ENCODE data around the gene SEMA3C. TPM values are rescaled to one million over a fixed set of nuclear protein-coding genes. Genes with fewer than 3 reads are reported as not detected.

The SEMA3C gene
- total RNA-seq, 1 donor from 2014 or later = 0.85 TPM

- no peak for DNase-seq
Observed at GRCh38 chr7:80924090-80924489, 5.2 kb upstream of the SEMA3C start.

- DNase-seq = no peak
Observed at GRCh38 chr7:80923211-80923612, 4.4 kb upstream of the SEMA3C start.

GRCh38 chr7:80922253-80923049 lies 3.6 kb upstream of the SEMA3C start:
- DNase-seq = no peak

- DNase-seq = no peak
Observed at GRCh38 chr7:80921130-80921529, 2.3 kb upstream of the SEMA3C start.

GRCh38 chr7:80918399-80918798 lies 452 bp downstream of the SEMA3C start:
- peak; percentile 27 for DNase-seq

GRCh38 chr7:80916770-80917741 lies 1.8 kb downstream of the SEMA3C start:
- DNase-seq = peak; percentile 56

- no peak for DNase-seq
Observed at GRCh38 chr7:80910228-80910627, 8.6 kb downstream of the SEMA3C start.

- no peak for DNase-seq
Observed at GRCh38 chr7:80908360-80908797, 10.5 kb downstream of the SEMA3C start.

- no peak for DNase-seq
Observed at GRCh38 chr7:80907612-80908011, 11.2 kb downstream of the SEMA3C start.

GRCh38 chr7:80907141-80907601 lies 11.7 kb downstream of the SEMA3C start:
- no peak for DNase-seq

- DNase-seq = no peak
Observed at GRCh38 chr7:80905334-80905733, 13.5 kb downstream of the SEMA3C start.

- DNase-seq = no peak
Observed at GRCh38 chr7:80902716-80903308, 16.0 kb downstream of the SEMA3C start.

- no peak for DNase-seq
Observed at GRCh38 chr7:80902019-80902418, 16.8 kb downstream of the SEMA3C start.

- DNase-seq = peak; percentile 51
Observed at GRCh38 chr7:80900583-80901576, 18.0 kb downstream of the SEMA3C start.

GRCh38 chr7:80896906-80897598 lies 21.8 kb downstream of the SEMA3C start:
- no peak for DNase-seq

- no peak for DNase-seq
Observed at GRCh38 chr7:80895056-80895455, 23.8 kb downstream of the SEMA3C start.

- no peak for DNase-seq
Observed at GRCh38 chr7:80891259-80891544, 27.6 kb downstream of the SEMA3C start.

- no peak for DNase-seq
Observed at GRCh38 chr7:80890426-80891258, 28.2 kb downstream of the SEMA3C start.

GRCh38 chr7:80889525-80889924 lies 29.3 kb downstream of the SEMA3C start:
- no peak for DNase-seq

GRCh38 chr7:80885757-80886156 lies 33.1 kb downstream of the SEMA3C start:
- no peak for DNase-seq

All from dermis blood vessel endothelial cell (primary cell).